HFF-Myc (cell line): Measurements from ENCODE around the gene ELL3.
A peak's percentile ranks its signal among the peaks of the same experiment; 100 is the strongest.

Experiments used
- DNase-seq: peaks from one replicate; pipeline ENCODE4 v3.0.0-alpha.2; 2011; ENCODE audit warnings: low read depth; ENCODE audit errors: extremely low read depth
- H3K4me3 ChIP-seq: replicated peaks from 2 replicates; pipeline ENCODE4 v1.5.1; 2011; ENCODE audit warnings: low read depth, mild to moderate bottlenecking, control low read depth, low read length
- CTCF ChIP-seq: IDR thresholded peaks from 2 replicates; pipeline ENCODE4 v1.5.1; 2012; ENCODE audit warnings: mild to moderate bottlenecking, low read depth, low read length, control low read depth; ENCODE audit errors: missing control alignments

The ELL3 gene

GRCh38 chr15:43795197-43795596 lies 18.4 kb upstream of the ELL3 start:
- H3K4me3 ChIP-seq: no peak overlapping the region
- TF ChIP-seq CTCF: no peak
- no peak for DNase-seq

GRCh38 chr15:43794269-43795037 lies 17.7 kb upstream of the ELL3 start:
- DNase-seq: no peak
- H3K4me3 ChIP-seq: peak overlapping the region; percentile 83
- TF ChIP-seq CTCF: no peak

GRCh38 chr15:43793647-43794046 lies 16.9 kb upstream of the ELL3 start:
- H3K4me3 ChIP-seq: peak overlapping the region; percentile 83
- no peak for DNase-seq
- no peak for TF ChIP-seq CTCF

- peak overlapping the region; percentile 83 for H3K4me3 ChIP-seq
- TF ChIP-seq CTCF: no peak
- DNase-seq: no peak
Observed at GRCh38 chr15:43792761-43793476, 16.2 kb upstream of the ELL3 start.

GRCh38 chr15:43791993-43792760 lies 15.4 kb upstream of the ELL3 start, which contains the start of gene SERF2:
SERF2 (plus strand) TSS chr15:43792320; CDS start chr15:43792377, 57 bp downstream.
- H3K4me3 ChIP-seq: peak within 1 kb of the TSS; percentile 83
- DNase-seq: peak; percentile 94
- no peak for TF ChIP-seq CTCF

- no peak overlapping the region for H3K4me3 ChIP-seq
- no peak for TF ChIP-seq CTCF
- no peak for DNase-seq
Observed at GRCh38 chr15:43789409-43789808, 12.6 kb upstream of the ELL3 start.
